Inferior parietal cortex (tissue), 1 donor: ENCODE data around the gene RHOXF1.
"Not testable (repeated sequence)": the region's sequence is repeated elsewhere in the genome, so short reads cannot be mapped to it uniquely, and the experiment has no call there.

Source experiments
- DNase-seq: peaks from one replicate; pipeline ENCODE4 v3.0.0-alpha.2; 2016; ENCODE audit errors: extremely low spot score

The RHOXF1 gene

GRCh38 chrX:120115438-120115963 lies at the start of gene RHOXF1:
RHOXF1 (minus strand) TSS chrX:120115913; CDS start chrX:120115862, 51 bp downstream.
- no peak for DNase-seq

- not testable (repeated sequence) for DNase-seq
Observed at GRCh38 chrX:120159086-120159485, 43.4 kb upstream of the RHOXF1 start.

DNA sequence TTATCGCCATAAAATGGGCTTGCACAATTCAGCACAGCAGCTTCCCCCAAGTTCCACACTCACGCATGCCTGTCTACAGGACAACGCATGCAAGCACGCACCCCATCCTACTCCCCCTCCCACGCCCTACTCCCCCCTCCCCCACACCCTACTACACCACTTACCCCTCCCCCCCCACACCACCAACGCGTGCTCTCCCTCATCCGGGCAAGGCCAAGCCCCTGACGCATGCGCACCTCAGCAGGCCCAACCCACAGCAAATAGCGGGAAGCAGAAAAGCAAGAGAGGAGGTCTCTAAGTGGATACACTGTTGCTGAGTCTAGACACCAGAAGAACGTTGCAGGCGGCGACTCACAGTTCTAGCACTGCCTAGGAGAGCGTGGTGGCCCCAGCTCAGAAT lies 42.6 kb upstream of the RHOXF1 start, which contains the start of gene RHOXF2:
Gene RHOXF2 (plus strand): TSS at position 301 of the 400 bp plus-strand sequence. CDS start 138 bp downstream, outside the sequence.
- DNase-seq: not testable (repeated sequence)

- not testable (repeated sequence) for DNase-seq
Observed at GRCh38 chrX:120150109-120150744, 34.5 kb upstream of the RHOXF1 start.

DNA sequence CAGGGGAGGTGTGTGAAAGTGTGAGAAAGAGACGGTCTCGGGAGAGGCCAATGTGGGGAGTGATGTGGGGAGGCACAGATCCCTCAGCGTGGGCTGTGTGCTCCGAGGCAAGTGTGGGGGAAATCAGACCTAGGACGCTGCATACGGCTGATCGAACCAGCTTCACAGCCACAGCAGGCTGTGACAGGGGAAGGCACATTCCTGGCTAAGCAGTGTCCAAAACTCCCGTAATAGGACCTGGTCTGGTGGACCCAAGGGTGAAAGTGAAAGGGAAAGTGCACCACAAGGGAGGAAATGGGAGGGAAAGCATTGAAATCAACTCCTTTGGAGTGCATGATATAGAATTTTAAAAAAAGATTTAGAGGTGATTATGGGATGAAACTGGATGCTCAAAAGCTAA lies 31.8 kb upstream of the RHOXF1 start:
- no peak for DNase-seq

GRCh38 chrX:120146323-120146722 lies 30.6 kb upstream of the RHOXF1 start:
- not testable (repeated sequence) for DNase-seq

GRCh38 chrX:120145295-120145925 lies 29.7 kb upstream of the RHOXF1 start:
- DNase-seq: no peak

DNA sequence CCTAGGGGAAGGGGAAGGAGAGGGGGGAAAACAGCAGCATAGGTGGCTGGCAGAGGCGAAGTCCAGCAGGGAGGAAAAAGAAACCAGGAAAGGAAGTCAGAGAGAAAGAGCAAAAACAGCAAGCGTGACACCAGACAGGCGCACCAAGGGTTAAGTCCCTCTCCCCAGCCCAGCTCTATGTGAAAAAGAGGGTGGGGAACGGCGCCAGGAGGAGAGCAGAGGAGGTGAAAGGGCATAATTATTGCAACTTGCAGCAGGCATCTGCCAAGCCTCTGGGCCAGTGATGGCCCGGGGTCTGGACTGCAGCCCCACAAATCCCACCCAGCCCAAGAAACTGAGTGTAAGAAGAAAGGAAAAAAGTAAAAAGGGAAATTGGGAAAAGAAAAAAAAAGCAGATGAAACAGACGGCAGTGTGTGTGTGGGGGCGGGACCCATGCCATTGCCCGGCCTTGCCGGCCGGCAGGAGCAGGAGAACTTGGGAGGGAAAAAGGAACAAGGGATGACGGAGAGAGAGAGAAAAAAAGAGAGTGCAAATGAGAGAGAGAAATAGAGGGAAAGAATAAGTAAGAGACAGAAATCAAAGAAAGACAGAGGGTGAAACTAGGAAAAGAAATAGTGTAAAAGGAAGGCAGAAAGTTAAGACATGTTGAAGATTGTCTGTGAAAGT lies 28.6 kb upstream of the RHOXF1 start:
- no peak for DNase-seq

DNA sequence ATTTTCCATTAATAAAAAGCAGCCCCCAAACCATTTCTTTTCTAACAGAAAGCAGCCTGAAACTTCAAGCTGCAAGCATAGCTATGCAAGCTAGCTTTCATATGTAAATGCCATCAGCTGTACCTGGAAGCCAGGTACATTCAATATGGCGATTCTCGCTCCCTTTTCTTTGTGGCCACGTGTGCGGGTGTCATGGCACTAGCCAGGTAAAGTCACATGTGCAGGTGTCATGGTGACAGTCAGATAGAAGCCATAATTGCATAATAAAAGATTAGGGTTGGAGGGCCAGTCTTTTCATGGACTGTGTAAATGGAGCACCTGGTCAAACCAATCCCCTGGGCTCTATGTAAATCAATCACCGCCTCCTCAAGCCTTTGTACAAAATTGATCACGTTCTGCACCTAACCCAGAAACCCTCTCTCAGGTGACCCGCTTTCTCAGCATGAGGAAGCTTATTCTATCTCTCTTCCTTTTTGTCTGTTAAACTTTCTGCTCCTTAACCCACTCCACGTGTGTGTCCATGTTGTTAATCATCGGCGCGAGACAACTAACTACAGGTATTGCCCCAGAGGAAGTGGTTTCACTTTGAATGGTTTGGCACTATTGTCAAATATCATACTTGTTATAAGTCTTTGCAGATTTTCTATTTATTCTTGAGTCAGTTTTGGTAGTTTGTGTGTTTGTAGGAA lies 24.7 kb upstream of the RHOXF1 start:
- no peak for DNase-seq

DNA sequence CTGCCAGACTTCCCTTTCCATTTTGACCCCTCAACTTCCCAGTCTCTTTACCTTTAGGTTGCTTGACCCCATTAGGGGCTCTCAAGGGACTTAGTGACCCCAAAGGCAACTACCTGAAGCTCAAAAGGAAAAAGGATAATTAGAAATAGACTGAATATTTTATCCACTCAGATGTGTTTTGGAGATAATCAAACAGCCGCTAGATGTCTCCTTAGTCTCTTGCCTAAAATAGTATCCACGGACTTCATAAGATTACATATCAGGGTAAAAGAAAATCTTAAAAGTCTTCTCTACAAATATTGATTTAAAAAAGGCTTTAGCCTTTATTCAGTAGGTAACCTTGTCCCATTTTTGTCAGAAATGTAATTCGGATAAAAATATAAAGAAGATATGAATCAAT lies 21.7 kb upstream of the RHOXF1 start:
- no peak for DNase-seq

- DNase-seq: no peak
Observed at GRCh38 chrX:120136840-120137239, 21.1 kb upstream of the RHOXF1 start.

- no peak for DNase-seq
Observed at GRCh38 chrX:120136128-120136527, 20.4 kb upstream of the RHOXF1 start.

GRCh38 chrX:120128306-120128846 lies 12.7 kb upstream of the RHOXF1 start:
- not testable (repeated sequence) for DNase-seq

DNA sequence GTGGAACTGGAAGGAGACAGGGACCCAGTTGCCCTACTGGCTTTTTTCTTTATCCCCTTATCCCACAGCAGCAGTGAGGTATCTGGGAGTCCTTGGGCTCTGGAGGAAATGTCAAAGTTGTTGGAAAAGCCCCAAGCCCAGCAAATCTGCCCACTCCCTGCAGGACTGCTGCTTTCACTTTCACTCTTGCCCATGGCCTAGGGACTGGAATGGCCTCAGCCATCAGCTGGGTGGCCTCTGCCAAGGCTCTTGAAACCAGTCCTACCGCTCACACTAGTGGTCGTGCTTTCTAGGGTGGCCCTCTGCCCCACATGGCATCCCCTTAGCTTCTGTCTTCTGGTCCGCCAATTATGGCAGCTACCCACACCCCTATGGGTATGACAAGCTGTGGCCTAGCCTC lies 9.7 kb upstream of the RHOXF1 start:
- DNase-seq: no peak

GRCh38 chrX:120120223-120120622 lies 4.5 kb upstream of the RHOXF1 start:
- no peak for DNase-seq

DNA sequence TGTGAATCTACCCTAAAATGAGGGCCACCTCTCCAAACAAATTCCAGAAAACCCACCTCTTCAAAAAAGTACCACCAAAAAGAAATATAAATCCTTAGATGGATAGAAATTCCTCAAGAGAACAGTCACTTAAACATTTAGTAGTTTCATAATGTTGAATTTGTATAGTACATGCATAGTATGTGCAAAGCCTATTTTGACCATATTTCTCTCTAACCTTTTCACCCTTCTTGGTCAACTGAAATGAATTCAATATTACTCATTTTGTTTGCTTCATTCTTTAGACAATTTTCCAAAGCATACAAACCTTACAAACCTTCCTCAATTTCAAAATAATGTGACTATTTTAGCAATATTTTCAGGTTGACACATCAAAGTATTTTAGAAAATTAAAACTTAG lies 4.1 kb downstream of the RHOXF1 start:
- no peak for DNase-seq

DNA sequence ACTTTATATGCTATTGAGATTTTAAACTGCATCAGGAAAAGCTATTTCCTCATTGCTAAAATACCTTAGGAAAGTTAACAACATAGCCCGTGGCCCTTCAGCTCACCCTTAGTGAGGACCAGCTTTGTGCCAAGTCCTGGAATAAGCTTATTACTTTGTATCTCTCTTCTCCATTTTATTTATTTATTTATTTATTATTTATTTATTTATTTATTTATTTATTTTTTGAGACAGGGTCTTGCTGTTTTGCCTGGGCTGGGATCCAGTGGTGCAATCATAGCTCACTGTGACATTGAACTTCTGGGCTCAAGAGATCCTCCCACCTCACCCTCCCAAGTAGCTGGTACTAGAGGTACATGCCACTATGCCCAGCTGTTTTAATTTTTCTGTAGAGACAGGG lies 6.3 kb downstream of the RHOXF1 start:
- DNase-seq: no peak

GRCh38 chrX:120104707-120105106 lies 11.0 kb downstream of the RHOXF1 start:
- not testable (repeated sequence) for DNase-seq

DNA sequence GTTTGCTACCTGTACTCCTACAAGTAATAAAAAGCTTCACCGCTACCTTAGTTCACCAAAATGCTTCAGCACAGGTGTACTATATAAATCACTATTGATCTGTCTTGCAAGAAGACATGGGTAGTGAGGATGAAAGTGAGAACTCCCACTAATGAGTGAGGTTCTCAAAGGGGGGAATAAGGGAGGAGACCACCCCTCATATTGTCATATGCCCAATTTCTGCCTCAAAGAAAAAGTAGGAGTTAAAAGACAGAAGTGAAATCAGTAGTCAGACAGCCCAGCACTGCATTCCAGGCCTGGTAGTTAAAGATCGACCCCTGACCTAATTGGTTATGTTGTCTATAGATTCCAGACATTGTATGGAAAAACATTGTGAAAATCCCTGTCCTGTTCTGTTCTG lies 14.7 kb downstream of the RHOXF1 start:
- DNase-seq: not testable (repeated sequence)

DNA sequence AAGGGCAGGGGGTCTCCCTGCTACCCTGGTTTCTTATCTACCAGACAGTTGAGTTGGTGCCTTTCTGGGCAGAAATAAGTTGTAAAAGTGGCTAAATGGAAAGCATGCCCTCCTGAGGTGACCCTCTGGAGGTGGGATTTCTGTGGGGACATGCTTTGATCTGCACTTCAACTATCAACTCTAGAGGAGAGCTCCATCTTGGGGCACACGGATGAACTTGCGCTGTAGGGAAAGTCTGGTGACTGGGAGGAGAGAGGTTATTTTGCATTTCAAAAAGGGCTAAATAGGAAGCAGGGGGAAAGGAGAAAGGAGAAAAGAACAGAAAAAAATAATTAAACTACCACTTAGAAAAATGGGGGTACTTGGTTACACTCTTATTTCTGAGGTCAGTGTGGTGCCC lies 25.5 kb downstream of the RHOXF1 start:
- no peak for DNase-seq

- no peak for DNase-seq
Observed at GRCh38 chrX:120087289-120088017, 28.3 kb downstream of the RHOXF1 start.
